GM12864 (cell line): ENCODE results near the gene ZNF462.

Experiments used
- DNase-seq: peaks from one replicate; pipeline ENCODE4 v3.0.0-alpha.2; 2011; ENCODE audit warnings: low read depth
- H3K4me3 ChIP-seq: 2 replicates; pipeline ENCODE4 v1.5.1; 2011; ENCODE audit warnings: mild to moderate bottlenecking, low read depth, low read length, control low read depth
- TF ChIP-seq, protein P1 (sequence below): IDR thresholded peaks from 2 replicates; pipeline ENCODE4 v1.5.1; 2011; ENCODE audit warnings: low read depth, mild to moderate bottlenecking, moderate library complexity, low read length, control low read depth, inconsistent platforms; ENCODE audit errors: missing control alignments

Gene ZNF462

DNA sequence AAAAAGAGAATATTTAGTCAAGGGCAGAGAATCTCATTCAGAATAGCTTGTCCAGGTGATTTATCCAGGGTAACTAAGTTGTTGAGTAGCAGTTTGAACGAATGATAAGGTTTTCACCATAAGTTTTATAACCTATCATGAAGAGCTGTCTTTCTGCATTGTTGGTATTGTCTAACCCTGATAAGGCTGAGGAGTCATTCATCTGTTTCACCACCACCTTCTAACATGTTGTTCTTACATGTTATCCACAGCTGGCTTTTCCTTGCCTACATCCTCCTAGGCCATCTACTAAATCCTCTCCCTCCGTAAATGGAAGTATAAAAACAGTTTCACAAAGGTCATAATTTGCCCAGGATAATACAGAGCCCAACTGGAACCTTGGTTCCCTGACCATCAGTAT is 24.1 kb downstream of the ZNF462 start:
- no peak for DNase-seq
- TF ChIP-seq, protein P1, sequence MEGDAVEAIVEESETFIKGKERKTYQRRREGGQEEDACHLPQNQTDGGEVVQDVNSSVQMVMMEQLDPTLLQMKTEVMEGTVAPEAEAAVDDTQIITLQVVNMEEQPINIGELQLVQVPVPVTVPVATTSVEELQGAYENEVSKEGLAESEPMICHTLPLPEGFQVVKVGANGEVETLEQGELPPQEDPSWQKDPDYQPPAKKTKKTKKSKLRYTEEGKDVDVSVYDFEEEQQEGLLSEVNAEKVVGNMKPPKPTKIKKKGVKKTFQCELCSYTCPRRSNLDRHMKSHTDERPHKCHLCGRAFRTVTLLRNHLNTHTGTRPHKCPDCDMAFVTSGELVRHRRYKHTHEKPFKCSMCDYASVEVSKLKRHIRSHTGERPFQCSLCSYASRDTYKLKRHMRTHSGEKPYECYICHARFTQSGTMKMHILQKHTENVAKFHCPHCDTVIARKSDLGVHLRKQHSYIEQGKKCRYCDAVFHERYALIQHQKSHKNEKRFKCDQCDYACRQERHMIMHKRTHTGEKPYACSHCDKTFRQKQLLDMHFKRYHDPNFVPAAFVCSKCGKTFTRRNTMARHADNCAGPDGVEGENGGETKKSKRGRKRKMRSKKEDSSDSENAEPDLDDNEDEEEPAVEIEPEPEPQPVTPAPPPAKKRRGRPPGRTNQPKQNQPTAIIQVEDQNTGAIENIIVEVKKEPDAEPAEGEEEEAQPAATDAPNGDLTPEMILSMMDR: no peak
- H3K4me3 ChIP-seq: no peak overlapping the region

DNA sequence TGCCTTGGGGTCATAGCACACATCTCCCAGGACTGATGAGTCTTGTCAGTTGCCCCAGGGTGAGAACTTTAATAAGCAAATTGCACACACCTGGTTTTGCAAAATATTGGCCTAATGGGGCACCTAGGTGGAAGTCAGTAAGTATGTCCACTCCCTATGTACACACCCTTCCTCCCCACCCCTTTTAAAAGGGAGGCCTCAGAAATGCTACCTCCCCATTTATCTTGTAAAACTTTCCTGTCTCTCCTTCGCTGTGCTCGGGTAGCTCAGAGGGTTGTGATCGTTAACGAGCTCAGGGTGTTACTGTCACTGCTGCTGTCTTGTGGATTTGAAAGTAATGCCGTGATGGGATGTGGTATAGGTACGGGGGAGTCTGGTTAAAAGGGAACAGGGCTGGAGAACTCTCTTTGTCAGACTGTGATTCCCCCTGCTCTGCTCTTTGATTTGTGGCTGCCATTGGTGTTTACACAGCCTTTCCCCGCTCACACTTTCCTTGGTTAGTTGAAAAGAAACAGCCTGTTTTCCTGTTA is 26.2 kb downstream of the ZNF462 start:
- TF ChIP-seq, protein P1: no peak
- H3K4me3 ChIP-seq: no peak overlapping the region
- DNase-seq: no peak

DNA sequence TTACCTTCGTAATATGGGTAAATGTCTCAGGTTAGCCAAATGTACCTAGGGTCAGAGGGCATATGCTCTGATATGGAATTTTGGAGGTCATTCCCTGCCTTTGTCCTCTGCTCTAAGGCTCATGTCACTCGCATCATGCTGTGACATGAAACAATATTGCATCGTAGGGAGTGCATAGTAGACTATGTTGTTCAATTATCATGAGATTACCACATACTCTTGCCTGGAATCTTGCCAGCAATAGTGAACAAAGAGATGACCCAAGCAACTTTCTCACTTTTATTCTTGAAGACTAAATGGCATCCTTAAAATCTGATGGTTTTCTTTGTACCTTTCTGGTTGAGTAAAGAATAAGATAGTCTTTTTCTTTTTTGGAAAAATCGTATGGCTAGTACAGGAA is 27.6 kb downstream of the ZNF462 start:
- DNase-seq: no peak
- no peak overlapping the region for H3K4me3 ChIP-seq
- TF ChIP-seq, protein P1: no peak

DNA sequence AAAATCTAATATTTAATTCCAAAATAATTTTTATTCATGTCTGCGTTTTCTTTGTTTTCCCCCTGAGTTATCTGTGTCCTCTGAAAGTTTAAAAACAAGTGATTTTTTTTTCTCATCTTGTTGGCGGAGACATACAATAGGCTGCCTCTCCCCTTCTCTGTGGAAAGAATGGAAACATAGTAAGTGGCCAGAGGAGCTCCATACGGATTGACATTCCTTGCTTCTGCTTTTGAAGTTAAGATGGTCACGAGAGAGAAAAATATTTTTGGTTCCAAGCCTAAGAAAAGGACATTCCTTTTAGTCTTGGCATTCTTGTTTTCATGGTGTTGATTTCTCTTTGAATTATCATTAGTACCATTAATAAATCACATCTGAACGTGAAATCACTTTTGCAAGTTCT is 28.3 kb downstream of the ZNF462 start:
- DNase-seq: no peak
- TF ChIP-seq, protein P1: no peak
- H3K4me3 ChIP-seq: no peak overlapping the region

DNA sequence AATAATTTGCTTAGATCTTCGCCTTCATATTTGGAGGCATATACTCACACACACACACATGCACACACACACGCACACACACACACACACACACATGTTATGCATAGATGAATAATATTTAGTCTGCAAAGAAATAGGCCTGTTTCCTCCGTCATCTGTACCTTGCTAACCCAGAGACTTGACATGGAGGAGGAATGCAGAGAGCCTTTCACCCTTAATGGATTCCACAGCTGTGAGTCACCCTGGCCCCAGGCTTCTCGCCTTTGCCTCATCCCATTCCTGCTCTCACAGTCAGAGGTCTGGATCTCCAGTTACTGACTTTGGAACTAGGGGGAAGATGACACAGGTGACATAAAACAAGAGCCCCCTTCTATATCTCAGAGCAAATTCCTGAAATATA is 29.7 kb downstream of the ZNF462 start:
- DNase-seq: no peak
- no peak overlapping the region for H3K4me3 ChIP-seq
- TF ChIP-seq, protein P1: no peak

DNA sequence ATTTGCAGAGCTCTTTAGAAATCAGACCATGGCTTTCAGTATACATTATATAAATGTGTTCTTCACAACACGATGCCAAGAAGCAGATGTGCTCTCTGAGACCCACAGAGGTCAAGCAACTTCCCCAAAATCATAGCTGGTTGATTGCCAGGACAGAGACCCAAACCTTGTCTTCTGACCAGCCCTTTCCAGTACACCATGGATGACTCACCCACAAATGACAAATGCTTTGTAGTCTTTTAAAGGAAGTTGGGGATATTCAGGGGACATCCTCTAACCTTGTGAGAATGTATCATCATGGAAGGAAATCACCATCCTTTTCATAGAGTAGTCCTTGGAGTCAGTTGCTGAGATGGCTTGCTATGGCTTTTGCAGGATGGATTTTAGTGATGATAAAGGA is 30.1 kb downstream of the ZNF462 start:
- TF ChIP-seq, protein P1: no peak
- H3K4me3 ChIP-seq: no peak overlapping the region
- DNase-seq: no peak

DNA sequence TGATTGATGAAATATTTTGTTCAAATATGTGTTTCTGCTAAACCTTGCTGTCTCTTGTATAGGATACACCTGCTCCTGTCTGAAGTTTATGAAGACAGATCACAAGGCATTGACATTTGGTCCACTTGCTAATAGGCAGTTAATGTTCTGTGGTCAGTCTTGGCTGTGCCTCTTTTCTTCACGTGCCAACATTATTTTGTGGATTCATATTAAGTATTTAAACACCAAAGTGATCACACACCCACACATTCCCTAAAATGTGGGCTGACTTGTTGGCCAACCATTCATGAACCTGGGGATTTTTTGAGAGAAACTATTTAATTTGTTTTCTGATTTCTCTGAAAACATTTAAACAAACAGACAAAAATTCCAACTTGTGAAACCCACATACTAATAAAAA is 33.7 kb downstream of the ZNF462 start:
- H3K4me3 ChIP-seq: no peak overlapping the region
- TF ChIP-seq, protein P1: no peak
- no peak for DNase-seq
